Measurements from ENCODE around the gene PIEZO1. TPM values are rescaled to one million over a fixed set of nuclear protein-coding genes. Genes with fewer than 3 reads are reported as not detected.
"Not testable (repeated sequence)": the region's sequence is repeated elsewhere in the genome, so short reads cannot be mapped to it uniquely, and the experiment has no call there.

PIEZO1 gene
- total RNA-seq, 1 experiment from 2014 or later = 81.1 TPM

- DNase-seq (ENCODE audit: low read depth) = no peak
- in situ Hi-C loops (cut with HindIII; ENCODE audit: low pct_unique_long_range_greater_than_20kb, low sequenced_read_pairs) = no loop called here
Observed at GRCh38 chr16:88790312-88791211, 5.5 kb upstream of the PIEZO1 start.

GRCh38 chr16:88789594-88789993 is 4.6 kb upstream of the PIEZO1 start:
- DNase-seq (ENCODE audit: low read depth) = no peak
- in situ Hi-C loops (cut with HindIII; ENCODE audit: low pct_unique_long_range_greater_than_20kb, low sequenced_read_pairs) = no loop called here

GRCh38 chr16:88788749-88789148 is 3.7 kb upstream of the PIEZO1 start:
- DNase-seq (ENCODE audit: low read depth); in situ Hi-C loops (cut with HindIII; ENCODE audit: low pct_unique_long_range_greater_than_20kb, low sequenced_read_pairs): not testable (repeated sequence)

- DNase-seq (ENCODE audit: low read depth) = no peak
- in situ Hi-C loops (cut with HindIII; ENCODE audit: low pct_unique_long_range_greater_than_20kb, low sequenced_read_pairs) = no loop called here
Observed at GRCh38 chr16:88787579-88788314, 2.7 kb upstream of the PIEZO1 start.

GRCh38 chr16:88784856-88785105 is 239 bp downstream of the PIEZO1 start:
- in situ Hi-C loops (cut with HindIII; ENCODE audit: low pct_unique_long_range_greater_than_20kb, low sequenced_read_pairs) = no loop called here
- DNase-seq (ENCODE audit: low read depth) = peak; percentile 52

- in situ Hi-C loops (cut with HindIII; ENCODE audit: low pct_unique_long_range_greater_than_20kb, low sequenced_read_pairs) = no loop called here
- DNase-seq (ENCODE audit: low read depth) = peak; percentile 57
Observed at GRCh38 chr16:88784074-88784855, 755 bp downstream of the PIEZO1 start.

GRCh38 chr16:88783391-88784073 is 1.5 kb downstream of the PIEZO1 start:
- DNase-seq (ENCODE audit: low read depth) = no peak
- in situ Hi-C loops (cut with HindIII; ENCODE audit: low pct_unique_long_range_greater_than_20kb, low sequenced_read_pairs) = no loop called here

- in situ Hi-C loops (cut with HindIII; ENCODE audit: low pct_unique_long_range_greater_than_20kb, low sequenced_read_pairs) = no loop called here
- DNase-seq (ENCODE audit: low read depth) = no peak
Observed at GRCh38 chr16:88782454-88783390, 2.3 kb downstream of the PIEZO1 start.

- in situ Hi-C loops (cut with HindIII; ENCODE audit: low pct_unique_long_range_greater_than_20kb, low sequenced_read_pairs) = no loop called here
- no peak for DNase-seq (ENCODE audit: low read depth)
Observed at GRCh38 chr16:88781140-88782077, 3.6 kb downstream of the PIEZO1 start.

GRCh38 chr16:88780142-88781062 is 4.6 kb downstream of the PIEZO1 start:
- in situ Hi-C loops (cut with HindIII; ENCODE audit: low pct_unique_long_range_greater_than_20kb, low sequenced_read_pairs) = no loop called here
- no peak for DNase-seq (ENCODE audit: low read depth)

- no peak for DNase-seq (ENCODE audit: low read depth)
- in situ Hi-C loops (cut with HindIII; ENCODE audit: low pct_unique_long_range_greater_than_20kb, low sequenced_read_pairs) = no loop called here
Observed at GRCh38 chr16:88779406-88780141, 5.4 kb downstream of the PIEZO1 start.

GRCh38 chr16:88778541-88779065 is 6.4 kb downstream of the PIEZO1 start:
- in situ Hi-C loops (cut with HindIII; ENCODE audit: low pct_unique_long_range_greater_than_20kb, low sequenced_read_pairs) = no loop called here
- no peak for DNase-seq (ENCODE audit: low read depth)

GRCh38 chr16:88778271-88778525 is 6.8 kb downstream of the PIEZO1 start:
- no peak for DNase-seq (ENCODE audit: low read depth)
- in situ Hi-C loops (cut with HindIII; ENCODE audit: low pct_unique_long_range_greater_than_20kb, low sequenced_read_pairs) = no loop called here

GRCh38 chr16:88777471-88778270 is 7.3 kb downstream of the PIEZO1 start:
- no peak for DNase-seq (ENCODE audit: low read depth)
- in situ Hi-C loops (cut with HindIII; ENCODE audit: low pct_unique_long_range_greater_than_20kb, low sequenced_read_pairs) = no loop called here
